HG02885 (cell line): ENCODE results near the gene WWC1.

Experiments used
- ATAC-seq: cut with Tn5 transposase; IDR thresholded peaks from one replicate; pipeline ENCODE4 v1.9.1; 2021; ENCODE audit warnings: mild to moderate bottlenecking; ENCODE audit not compliant: unreplicated experiment, poor library complexity

WWC1 gene

GRCh38 chr5:168401880-168402279 is 110.4 kb downstream of the WWC1 start:
- ATAC-seq, result no peak

GRCh38 chr5:168404365-168404764 is 112.9 kb downstream of the WWC1 start:
- no peak for ATAC-seq

- no peak for ATAC-seq
Measured at GRCh38 chr5:168407211-168407610, 115.8 kb downstream of the WWC1 start.

GRCh38 chr5:168408561-168409305 is 117.3 kb downstream of the WWC1 start:
- no peak for ATAC-seq

GRCh38 chr5:168409591-168410458 is 118.4 kb downstream of the WWC1 start:
- peak; percentile 86 for ATAC-seq

GRCh38 chr5:168411871-168412270 is 120.4 kb downstream of the WWC1 start:
- ATAC-seq, result no peak

GRCh38 chr5:168413062-168413461 is 121.6 kb downstream of the WWC1 start:
- no peak for ATAC-seq

GRCh38 chr5:168413596-168413995 is 122.2 kb downstream of the WWC1 start:
- ATAC-seq, result no peak

- ATAC-seq, result no peak
Measured at GRCh38 chr5:168415401-168415800, 124.0 kb downstream of the WWC1 start.

- no peak for ATAC-seq
Measured at GRCh38 chr5:168415971-168416370, 124.5 kb downstream of the WWC1 start.

GRCh38 chr5:168417731-168418429 is 126.4 kb downstream of the WWC1 start:
- no peak for ATAC-seq

- ATAC-seq, result no peak
Measured at GRCh38 chr5:168420461-168420860, 129.0 kb downstream of the WWC1 start.

- ATAC-seq, result no peak
Measured at GRCh38 chr5:168422431-168422830, 131.0 kb downstream of the WWC1 start.

- no peak for ATAC-seq
Measured at GRCh38 chr5:168423478-168423877, 132.0 kb downstream of the WWC1 start.

GRCh38 chr5:168423971-168424370 is 132.5 kb downstream of the WWC1 start:
- ATAC-seq, result no peak

GRCh38 chr5:168424594-168425323 is 133.3 kb downstream of the WWC1 start:
- no peak for ATAC-seq

GRCh38 chr5:168426007-168426863 is 134.8 kb downstream of the WWC1 start:
- no peak for ATAC-seq

GRCh38 chr5:168426864-168427172 is 135.4 kb downstream of the WWC1 start:
- no peak for ATAC-seq

- ATAC-seq, result no peak
Measured at GRCh38 chr5:168427224-168427623, 135.8 kb downstream of the WWC1 start.

GRCh38 chr5:168428552-168428951 is 137.1 kb downstream of the WWC1 start:
- no peak for ATAC-seq
